ENCODE measurements around the gene MAGOHB.

- TF ChIP-seq YY1 (IDR thresholded peaks at IDR 0.05; ENCODE audit: insufficient read depth, insufficient read length) (no peak), ZNF274 (IDR thresholded peaks at IDR 0.05; ENCODE audit: low read depth, low read length) (no peak), SUZ12 (IDR thresholded peaks at IDR 0.05; ENCODE audit: extremely low read depth, insufficient read depth, insufficient read length) (no peak)
Measured at GRCh38 chr12:10621278-10621677, 7.9 kb upstream of the MAGOHB start.

All from NT2/D1 (cell line).